Ammon's horn (tissue), 1 donor: Measurements from ENCODE around the gene LRRC14B.
A peak's percentile ranks its signal among the peaks of the same experiment; 100 is the strongest.

ENCODE experiments used
- DNase-seq: peaks from one replicate; pipeline ENCODE4 v3.0.0-alpha.2; 2016; ENCODE audit warnings: low spot score

Gene LRRC14B

DNA sequence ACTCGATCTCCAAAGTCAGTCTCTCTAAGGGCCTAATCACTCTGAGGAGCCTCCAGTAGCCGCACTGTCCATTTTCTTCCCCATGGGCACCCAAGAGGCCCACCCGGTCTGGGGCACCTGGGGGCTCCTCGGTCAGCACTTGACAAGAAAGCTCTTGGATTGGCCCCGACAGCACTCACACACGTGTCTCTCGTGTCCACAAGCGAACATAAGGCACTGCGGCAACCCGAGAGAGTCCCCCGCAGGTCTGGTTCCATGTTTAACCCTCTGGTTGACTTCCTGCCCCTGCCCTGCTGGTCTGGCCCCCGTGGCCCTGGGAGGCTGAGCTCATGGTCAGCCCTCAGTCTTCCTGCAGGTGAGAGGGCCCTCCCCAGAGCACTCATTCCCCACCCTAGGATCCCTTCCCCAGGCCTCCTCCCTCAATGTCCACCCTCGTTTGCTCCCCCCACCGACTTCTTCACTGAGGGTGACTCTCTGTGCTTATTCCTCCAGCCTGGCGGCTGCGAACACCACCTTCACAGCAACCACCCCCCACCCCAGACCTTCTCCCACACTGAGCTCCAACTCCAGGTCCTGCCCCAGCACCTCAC lies 16.3 kb upstream of the LRRC14B start:
- no peak for DNase-seq

DNA sequence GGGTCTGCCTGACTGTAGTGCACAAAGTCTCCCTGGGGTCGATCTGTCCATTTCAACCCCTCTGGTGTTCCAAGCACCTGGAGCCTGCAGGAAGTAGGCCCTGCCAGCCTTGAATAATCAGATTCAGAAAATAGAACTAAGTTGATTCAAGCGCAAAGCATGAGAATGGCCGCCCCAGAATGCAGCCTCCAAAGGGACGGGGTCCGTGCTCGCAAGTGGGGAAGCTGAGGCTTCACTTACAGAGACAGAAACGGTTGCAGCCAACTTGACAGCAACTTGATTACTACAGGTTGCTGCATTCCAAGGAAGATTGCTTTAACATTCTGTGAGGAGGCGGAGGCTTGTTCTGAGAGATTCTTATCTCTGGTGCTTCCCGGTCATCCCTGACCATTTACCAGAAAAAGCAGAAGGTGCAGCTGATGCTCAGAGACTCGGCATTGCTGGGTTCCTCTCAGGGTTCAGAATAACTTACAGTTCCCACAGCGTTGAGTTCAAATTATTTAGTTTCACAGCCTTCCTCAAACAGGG lies 14.9 kb upstream of the LRRC14B start:
- DNase-seq, result no peak

DNA sequence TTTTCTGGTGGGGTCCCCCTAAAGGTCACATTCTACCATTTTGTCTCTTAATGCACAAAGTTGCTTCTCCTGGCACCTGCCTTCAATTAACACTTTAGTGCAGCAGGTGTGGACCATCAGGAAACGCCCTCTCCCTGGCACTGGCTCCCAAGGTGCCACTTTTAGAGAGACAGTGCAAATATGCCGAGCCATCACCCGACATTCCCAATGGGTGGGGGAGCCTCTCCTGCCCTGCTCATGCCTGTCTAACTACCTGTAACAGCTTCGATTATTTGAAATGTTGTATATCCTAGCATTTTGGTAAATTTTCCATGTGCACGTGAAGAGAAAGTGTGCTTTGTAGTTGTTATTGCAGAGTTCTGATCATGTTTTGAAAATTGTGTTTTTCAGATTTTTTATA lies 13.2 kb upstream of the LRRC14B start:
- DNase-seq, result no peak

DNA sequence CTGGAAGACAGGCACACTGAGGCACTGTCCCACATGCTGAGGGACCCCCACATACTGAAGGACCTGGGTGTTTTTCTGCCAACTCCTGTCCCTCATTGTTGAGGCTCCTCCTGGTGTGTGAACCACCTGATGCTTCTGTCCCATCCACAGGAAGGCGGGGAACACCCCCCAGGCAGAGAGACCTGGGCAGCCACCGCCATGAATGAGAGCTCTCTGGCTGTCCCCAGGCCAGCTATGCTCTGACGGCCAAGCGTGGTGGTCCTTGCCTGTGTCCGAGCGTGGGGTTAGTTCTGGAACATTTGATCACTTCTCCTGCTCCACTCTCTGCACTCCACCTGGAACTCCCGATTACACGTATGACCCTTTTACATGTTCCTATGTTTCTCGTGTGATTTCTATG lies 11.9 kb upstream of the LRRC14B start:
- no peak for DNase-seq

DNA sequence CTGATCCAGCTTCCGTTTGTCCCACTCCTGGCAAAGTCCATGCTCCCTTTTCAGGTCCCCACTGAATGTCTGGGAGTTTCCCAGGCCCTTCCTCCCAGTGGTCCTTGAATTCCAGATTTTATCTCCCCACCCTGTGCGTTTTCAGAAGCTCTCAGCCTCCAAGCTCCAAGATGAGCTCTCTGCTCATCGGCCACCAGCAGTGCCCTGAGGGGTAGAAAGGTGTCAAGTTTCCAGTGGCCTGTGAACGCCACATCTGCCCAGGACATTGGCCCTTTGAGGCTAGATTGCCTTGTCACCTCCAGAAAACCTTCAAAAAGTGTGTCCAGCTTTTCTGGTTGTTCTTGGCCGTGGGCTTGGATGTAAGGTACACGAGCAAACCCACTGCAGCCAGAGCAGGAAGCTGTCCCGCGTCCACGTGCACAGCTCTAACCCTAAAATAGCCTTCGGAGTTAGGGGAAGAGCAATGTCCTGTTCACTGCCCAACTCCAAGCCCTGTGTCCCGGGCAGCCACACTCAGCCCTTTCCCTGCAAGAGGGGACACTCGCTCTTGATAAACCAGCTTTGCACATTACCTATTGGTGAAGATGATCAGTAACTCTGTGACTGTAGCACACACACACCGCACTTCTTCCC lies 10.9 kb upstream of the LRRC14B start:
- DNase-seq, result no peak

DNA sequence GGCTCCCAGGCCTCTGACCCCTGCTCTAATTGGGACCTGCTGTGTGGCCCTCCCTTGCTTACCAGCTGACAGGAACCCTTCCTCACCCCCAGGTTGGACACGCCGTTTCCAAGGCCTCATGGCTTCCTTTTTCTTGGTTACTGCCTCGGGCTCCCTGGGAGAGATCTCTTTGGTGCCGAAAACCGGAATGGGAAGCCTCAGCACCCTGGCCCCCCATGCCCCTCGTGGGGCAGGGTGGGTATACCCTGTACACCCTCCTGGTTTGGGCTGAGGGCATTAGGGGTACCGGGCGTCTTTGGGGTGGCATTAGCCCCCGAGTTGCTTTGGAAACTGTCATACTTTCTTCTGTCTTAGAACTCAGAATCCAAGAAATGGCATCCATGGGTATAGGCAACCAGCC lies 10.1 kb upstream of the LRRC14B start:
- DNase-seq, result no peak

DNA sequence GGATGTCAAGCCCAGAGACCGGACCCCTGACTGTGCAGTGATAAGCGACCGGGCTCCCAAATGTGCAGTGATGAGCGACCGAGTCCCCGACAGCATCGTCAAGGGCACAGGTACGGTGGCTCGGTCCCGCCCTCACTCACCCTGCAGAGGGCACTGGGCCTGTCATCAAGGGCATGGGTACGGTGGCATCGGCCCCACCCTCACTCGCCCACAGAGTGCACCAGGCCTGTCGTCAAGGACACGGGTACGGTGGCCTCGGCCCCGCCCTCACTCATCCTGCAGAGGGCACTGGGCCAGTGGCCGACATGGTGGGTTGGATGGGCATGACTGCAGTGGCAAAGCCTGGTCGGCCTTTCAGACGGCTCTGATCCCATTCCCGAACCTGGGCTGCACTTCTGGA lies 9.7 kb upstream of the LRRC14B start:
- no peak for DNase-seq

DNA sequence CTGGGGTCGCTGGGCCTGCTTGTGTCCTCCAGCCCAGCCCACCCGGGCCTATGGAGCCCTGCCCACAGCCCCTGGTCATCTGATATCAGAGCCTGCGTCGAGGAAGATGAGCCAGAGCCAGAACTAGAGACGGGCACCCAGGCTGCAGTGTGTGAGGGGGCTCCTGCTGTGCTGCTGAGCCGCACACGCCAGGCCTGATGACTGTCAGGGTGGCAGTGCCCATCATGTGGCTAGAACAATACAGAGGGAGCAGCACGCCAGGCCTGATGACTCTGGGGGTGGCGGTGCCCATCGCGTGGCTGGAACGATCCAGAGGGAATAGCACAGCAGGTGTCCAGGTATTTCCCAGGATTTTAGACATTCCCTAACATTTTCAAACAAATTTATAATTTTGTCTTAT lies 9.2 kb upstream of the LRRC14B start:
- DNase-seq, result no peak

DNA sequence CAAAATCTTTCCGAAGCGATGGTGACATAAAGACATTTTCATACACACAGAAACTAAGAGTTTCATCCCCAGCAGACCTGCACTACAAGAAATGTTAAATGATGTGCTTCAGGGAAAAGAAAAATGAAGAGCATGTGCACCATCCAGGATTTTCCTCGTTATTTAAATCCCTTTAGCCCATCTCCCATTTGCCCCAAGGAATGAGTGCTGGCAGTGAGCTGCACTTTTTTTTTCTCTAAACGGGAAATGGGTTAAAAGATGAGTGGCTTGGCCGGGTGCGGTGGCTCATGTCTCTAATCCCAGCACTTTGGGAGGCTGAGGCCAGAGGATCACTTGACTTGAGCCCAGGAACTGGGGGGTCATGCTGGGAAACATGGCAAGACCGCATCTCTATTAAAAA lies 6.8 kb upstream of the LRRC14B start:
- DNase-seq, result no peak

DNA sequence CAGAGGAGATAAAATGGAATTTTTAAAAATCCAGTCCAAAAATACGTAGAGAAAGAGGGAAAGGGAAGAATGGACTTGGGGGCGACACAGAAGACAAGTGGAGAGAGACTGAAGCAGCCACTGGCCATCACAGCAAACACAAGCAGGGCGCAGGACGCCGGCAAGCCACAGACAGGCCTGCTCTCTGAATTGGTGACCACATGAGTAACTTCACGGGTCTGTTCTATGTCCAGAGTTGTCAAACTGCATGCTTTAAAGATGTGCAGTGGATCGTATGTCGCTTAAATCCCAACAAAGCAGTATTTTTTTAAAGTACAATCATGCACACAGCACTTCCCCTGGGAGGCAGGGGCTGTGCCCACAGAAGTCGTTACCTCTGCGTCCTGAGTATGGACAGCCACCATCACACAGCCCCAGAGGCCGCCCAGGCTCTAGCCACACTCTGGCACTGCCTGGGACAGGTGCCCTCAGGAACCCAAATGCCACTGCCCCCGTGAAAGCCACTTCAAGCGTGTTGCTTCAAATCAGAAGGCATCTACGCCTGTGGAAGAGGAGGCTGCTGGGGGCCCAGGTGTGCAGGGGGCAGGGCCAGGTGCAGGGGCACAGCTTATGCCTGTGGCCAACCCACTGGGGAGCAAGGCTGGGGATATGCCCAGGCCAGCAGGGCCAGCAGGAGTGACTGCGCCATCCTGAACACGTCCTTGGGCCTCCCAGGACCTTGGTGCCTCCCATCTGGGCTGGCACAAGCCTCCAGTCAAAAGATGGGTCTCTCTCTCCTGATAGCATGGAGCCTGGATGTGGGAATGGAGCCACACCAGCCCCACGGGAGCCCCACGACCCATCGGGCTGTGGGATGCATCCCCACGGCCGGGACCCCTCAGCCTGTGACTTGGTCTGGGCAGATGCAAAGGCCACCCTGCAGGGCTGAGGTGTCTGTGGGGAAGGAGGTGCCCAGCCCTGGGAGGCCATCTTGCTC lies 5.9 kb upstream of the LRRC14B start:
- DNase-seq, result no peak

DNA sequence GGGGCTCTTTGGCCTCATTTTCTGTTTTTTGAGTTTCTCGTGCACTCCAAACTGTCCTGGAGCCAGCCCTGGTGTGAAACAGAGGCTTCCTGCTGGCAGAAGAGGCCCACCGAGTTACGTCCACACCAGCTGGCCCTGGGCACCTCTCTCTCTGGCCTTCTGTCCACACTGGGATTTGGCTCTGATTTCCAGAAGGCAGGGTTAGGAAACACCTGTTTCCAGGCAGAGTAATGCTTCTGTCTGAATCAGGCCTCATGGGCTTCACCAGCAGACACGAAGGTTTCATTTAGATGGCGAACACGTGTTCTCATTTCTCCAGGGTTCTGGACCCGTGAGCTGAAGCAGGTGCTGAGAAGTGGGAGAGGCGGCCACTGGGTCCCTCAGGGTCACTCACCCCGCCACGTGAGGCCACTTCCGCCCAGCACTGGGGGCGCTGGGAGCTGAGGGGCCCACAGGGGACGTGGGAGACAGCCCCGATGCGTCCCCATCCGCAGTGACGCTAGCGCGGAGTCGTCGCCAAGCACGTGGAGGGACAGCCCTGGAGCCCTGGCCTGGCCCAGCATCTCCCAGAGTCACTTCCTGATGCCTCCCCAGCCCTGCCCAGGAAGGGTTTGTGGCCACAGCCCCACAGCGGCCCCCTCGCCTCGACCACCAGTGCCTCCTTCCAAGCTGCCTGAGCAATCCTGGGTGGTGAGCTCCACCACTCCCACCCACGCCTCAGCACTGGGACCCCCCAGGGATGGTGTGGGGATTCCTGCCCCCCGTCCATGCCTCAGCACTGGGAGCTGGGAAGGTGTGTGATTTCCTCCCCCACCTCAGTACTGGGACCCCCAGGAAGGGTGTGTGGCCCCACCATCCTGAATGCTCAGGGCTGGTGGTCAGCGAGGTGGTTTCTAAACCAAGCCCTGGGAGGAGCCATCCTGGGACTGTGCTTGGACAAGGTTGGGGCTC lies 4.9 kb upstream of the LRRC14B start:
- no peak for DNase-seq

DNA sequence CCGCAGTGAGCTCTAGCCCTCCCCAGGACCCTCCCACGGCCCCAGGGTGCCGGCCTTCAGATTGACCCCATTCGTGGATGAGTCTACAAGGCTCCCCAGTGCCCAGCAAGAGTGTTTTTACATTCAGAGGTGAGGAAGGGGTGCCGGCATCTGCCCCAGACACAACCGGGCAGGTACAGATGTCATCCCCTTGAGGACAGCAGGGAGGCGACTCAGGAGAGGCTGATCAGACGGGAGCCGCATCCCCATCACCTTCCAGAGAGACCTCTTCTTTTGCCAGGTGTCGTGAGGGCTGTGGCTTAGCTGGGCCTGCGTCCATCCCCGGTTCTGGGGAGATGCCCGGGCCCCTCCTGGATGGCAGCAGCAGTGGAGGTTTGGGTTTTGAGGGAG lies 4.3 kb upstream of the LRRC14B start:
- no peak for DNase-seq

DNA sequence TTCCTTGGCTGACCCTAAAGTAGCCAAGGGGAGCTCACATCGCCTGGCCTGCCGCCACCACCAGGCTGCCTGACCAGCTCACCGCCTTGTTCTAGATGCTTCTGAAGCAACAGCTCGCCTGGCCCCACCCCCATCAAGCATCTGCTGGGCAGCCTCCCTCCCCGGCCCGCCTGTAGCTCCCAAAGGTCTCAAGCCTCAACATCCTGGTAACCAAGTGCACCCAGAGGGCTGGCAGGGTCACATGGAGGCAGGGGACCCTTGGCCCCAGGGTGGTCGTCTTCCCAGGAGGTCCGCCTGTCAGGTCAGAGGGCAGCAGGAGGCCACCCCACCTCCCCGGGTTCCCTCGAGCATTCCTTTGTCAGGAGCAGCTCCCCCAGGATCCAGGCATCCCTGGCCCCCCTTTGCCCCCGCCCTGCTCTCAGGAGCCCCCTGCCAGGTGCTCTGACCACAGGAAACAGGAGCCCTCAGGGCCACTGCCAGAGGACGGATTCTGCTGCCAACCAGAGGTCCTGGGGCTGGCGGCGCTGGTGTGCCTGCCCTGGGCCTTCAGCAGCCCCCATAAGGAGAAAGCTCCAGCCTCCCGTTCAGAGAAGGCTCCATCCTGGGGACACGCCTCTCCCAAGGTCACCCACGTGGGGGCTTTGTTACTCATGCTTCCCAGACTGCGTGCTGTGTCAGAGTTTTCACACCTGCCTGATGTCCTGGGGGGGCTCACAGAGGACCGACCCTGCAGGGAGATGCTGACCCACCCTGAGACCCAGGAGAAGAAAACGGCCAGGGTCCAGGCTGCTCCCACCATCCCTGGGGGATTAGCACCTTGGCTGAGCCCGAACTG lies 3.5 kb upstream of the LRRC14B start:
- no peak for DNase-seq

DNA sequence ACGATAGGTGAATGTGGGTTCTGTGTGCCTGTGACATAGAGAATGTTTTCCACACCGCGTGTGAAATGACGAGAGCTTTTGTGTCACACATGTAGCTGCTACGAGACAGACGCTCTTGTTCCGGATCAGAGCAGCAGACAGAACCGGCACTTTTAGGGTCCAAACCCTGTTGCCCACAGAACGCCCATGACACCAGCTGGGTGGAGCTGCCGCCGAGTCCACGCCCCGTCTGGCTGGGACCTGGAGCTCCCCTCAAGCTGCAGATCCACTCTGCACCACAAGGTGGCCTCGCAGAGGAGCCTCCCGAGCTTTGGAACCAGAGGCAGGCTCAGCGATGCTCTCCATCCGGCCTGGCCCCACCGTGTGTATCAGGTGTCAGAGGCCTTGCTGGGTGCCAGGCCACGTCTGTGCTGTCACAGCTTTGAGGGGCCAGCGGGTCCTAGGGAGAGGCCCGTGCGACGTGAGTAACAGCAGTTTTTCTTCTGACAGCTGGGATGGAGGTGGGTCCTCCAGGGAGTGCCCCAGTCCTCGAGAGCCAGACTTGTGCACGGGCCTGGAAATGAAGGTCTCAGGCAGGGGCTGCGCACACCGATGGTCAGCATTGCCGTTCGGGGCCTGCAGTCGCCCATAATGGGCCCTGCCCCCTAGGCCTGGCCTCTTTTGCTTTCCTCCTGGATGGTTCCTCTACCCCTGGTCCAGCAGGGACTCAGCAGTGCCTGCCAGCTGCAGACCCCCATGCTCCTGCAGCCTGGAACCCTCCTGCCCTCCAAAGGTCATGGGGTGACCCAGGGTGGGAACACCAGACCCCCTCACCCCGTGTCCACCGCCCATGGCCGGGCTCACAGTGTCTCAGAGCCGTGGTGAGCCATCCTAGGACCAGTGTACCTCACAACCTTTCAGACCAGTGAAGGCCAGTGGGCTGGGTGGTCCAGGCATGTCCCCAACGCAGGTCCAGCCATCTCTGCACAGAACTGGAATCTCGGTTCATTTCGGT lies 2.5 kb upstream of the LRRC14B start:
- DNase-seq, result peak; percentile 88

DNA sequence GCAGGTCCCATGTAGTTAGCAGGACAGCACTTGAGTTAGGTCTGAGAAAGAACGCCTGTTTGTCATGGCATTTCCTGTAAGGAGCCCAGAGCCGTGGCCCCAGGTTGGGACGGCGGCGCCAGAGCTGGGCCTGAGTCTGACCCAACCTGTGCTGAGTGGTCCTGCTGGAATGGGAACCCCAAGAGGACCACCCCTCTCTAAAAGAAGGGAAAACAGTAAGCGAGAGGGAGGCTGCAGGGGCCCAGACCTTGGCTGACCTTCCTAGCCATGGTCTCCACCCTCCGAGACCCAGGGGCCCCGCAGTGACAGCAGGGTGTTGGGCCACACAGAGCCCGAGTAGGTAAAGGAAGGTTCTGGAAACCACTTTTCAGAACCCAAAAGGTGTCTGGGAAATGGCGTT lies 1.8 kb upstream of the LRRC14B start:
- DNase-seq, result no peak

DNA sequence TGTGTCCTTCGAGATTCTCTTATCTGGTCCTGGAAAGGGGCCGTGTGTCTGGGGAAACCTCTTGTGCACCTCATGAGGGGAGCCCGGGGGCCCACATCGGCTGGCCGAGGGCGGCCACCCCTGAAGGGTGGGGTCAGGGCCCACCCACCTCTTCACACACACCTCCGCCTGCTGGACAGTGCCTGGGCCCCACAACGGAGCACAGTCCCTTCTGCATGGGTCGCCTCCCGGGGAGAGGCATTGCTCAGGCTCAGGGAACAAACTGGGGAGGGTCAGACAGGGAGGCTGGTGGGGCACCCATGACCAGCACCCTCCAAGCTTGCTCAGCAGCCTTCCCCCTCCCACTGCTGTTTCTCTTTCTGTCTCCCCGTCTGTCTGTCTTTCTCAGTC lies 1.3 kb upstream of the LRRC14B start:
- DNase-seq, result no peak

DNA sequence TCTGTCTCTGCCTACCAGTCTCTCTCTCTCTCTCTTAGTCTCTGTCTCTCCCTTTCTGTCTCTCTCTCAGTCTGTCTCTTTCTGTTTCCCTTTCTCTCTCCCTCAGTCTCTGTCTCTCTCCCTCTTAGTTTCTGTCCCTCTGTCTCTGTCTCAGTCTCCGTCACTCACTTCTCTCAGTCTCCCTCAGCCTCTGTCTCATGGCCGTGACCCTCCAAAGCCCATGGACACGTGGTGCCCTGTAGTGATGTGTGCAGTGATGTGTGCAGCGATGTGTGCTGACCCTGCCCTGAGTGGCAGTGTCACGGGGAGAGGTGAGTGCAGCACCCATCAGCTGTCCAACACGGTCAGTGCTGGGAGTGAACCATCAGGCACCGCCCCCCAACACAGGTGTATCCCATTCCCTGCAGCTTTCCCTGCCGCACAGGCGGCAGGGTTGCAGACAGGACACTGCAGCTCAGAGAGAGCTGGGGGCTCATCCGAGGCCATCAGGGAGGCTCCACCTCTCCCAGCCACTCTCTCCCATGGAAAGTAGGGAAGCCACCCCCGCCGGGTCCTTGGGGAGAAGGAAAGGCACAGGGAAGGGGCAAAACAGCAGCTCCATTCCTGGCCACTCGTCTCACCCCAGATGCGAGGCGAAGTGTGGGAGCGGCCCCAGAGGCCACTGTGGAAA lies 794 bp upstream of the LRRC14B start:
- no peak for DNase-seq

DNA sequence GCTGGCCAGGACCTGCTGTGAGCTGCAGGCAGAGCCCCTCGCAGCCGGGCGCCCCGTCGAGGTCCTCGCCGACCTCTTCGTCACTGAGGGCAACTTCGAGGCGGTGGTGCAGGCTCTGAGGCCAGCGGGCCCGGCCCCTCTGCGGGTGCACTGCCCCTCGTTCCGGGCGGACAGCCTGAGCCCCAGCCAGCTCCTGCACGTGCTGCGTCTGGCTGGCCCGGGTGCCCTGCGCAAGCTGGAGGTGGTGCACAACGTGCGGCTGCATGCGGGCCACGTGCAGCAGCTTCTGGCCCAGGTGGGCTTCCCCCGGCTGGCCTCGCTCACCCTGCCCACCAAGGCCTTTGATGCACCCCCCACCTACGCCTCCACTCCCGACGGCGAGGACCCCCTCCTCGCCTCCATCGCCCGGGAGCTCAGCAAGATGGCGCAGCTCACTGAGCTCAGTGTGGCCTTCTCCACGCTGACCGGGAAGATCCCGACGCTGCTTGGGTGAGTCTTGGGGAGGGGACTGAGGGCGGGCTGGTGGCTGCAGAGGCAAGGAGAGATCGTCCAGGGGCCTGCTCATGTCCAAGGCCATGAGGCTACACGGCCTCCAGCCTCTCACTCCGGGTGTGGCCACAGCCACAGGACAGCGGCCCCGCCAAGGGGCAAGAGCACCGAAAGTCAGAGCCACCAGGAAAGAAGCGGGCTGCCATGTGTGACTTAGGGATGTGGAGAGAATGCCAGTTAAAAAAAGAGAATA lies 825 bp downstream of the LRRC14B start:
- DNase-seq, result no peak

DNA sequence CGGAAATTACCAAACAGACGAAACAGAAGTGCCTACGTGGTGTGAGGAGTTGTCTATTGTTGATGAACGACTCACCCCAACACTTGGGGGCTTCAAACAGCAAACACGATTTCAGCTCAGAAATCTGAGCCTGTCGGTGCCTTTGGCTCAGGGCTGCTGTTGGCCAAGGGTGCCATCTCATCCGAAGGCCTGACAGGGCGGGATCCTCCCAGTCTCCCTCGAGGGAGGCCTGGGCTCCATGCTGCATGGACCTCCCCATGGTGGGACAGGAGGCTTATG lies 1.3 kb downstream of the LRRC14B start:
- DNase-seq, result no peak
